GM12892 (cell line): Measurements from ENCODE around the gene LILRA2.

Experiments used
- POLR2A ChIP-seq: IDR thresholded peaks from 2 replicates; pipeline ENCODE4 v1.6.1; 2011; ENCODE audit warnings: low read depth, low read length, control low read depth
- POLR2AphosphoS5 ChIP-seq: IDR thresholded peaks from 2 replicates; pipeline ENCODE4 v1.6.1; 2011; ENCODE audit warnings: low read depth, low read length, control low read depth

- TF ChIP-seq POLR2AphosphoS5: no peak
- no peak for TF ChIP-seq POLR2A
These were observed 35.8 kb downstream of the LILRA2 start for GRCh38 chr19:54609356-54609791.
